GM23338 (cell line): Measurements from ENCODE around the gene GRIN1. TPM values are rescaled to one million over a fixed set of nuclear protein-coding genes. Genes with fewer than 3 reads are reported as not detected.

Experiments
- ATAC-seq: fragments of 200-7000 bp; cut with Tn5 transposase; 3 replicates; pipeline ENCODE4 v1.9.1; 2020
- DNase-seq: peaks from one replicate; pipeline ENCODE4 v3.0.0-alpha.2; 2015; ENCODE audit warnings: low spot score
- H2AFZ ChIP-seq: fragments of 200-600 bp; sonication (generic); 2 replicates; pipeline ENCODE4 v1.8.0; 2016; ENCODE audit warnings: antibody characterized with exemption, mild to moderate bottlenecking, moderate library complexity
- H3F3A ChIP-seq: fragments of 200-600 bp; sonication (generic); replicated peaks from 2 replicates; pipeline ENCODE4 v1.8.0; 2017; ENCODE audit warnings: antibody characterized with exemption, mixed run types, low read depth
- H3K27ac ChIP-seq: fragments of 200-600 bp; sonication (generic); 2 replicates; pipeline ENCODE4 v1.6.1; 2016; ENCODE audit warnings: low read depth
- H3K27me3 ChIP-seq: fragments of 200-600 bp; sonication (generic); 2 replicates; pipeline ENCODE4 v1.8.0; 2016; ENCODE audit warnings: mild to moderate bottlenecking, mixed run types, moderate library complexity; ENCODE audit not compliant: insufficient read depth
- H3K36me3 ChIP-seq: fragments of 200-600 bp; sonication (generic); 2 replicates; pipeline ENCODE4 v1.8.0; 2016; ENCODE audit warnings: mild to moderate bottlenecking; ENCODE audit not compliant: insufficient read depth
- H3K4me1 ChIP-seq: fragments of 200-600 bp; sonication (generic); 2 replicates; pipeline ENCODE4 v1.8.0; 2016; ENCODE audit warnings: mild to moderate bottlenecking, moderate library complexity; ENCODE audit not compliant: insufficient read depth
- H3K4me2 ChIP-seq: fragments of 200-600 bp; sonication (generic); 2 replicates; pipeline ENCODE4 v1.7.1; 2017; ENCODE audit warnings: mixed run types
- H3K4me3 ChIP-seq: fragments of 200-600 bp; sonication (generic); 2 replicates; pipeline ENCODE4 v1.6.1; 2016; ENCODE audit warnings: mixed run types
- H3K79me2 ChIP-seq: fragments of 200-600 bp; sonication (generic); replicated peaks from 2 replicates; pipeline ENCODE4 v1.8.0; 2017; ENCODE audit warnings: mild to moderate bottlenecking; ENCODE audit not compliant: insufficient read depth
- H3K9me2 ChIP-seq: fragments of 200-600 bp; sonication (generic); 2 replicates; pipeline ENCODE4 v1.8.0; 2017; ENCODE audit not compliant: insufficient read depth
- H4K20me1 ChIP-seq: fragments of 200-600 bp; sonication (generic); replicated peaks from 2 replicates; pipeline ENCODE4 v1.8.0; 2017; ENCODE audit warnings: mild to moderate bottlenecking; ENCODE audit not compliant: insufficient read depth
- H3K27ac Mint-ChIP-seq: 2 replicates; pipeline ENCODE4 v1.8.0; 2020; ENCODE audit warnings: inconsistent platforms, mild to moderate bottlenecking, moderate library complexity, mixed read lengths
- H3K27me3 Mint-ChIP-seq: 3 replicates; pipeline ENCODE4 v1.8.0; 2022; ENCODE audit warnings: low read depth, mild to moderate bottlenecking, moderate library complexity, mixed read lengths, inconsistent platforms; ENCODE audit not compliant: insufficient read depth, poor library complexity
- H3K36me3 Mint-ChIP-seq: 3 replicates; pipeline ENCODE4 v1.8.0; 2021; ENCODE audit warnings: low read depth, mild to moderate bottlenecking, inconsistent platforms, moderate library complexity, mixed read lengths
- H3K4me1 Mint-ChIP-seq: 3 replicates; pipeline ENCODE4 v1.8.0; 2020; ENCODE audit warnings: mild to moderate bottlenecking, inconsistent platforms, mixed read lengths
- H3K4me3 Mint-ChIP-seq: 3 replicates; pipeline ENCODE4 v1.8.0; 2021; ENCODE audit warnings: moderate library complexity, mild to moderate bottlenecking, inconsistent platforms, mixed read lengths
- H3K9me3 Mint-ChIP-seq: 3 replicates; pipeline ENCODE4 v1.8.0; 2020; ENCODE audit warnings: moderate library complexity, mild to moderate bottlenecking, inconsistent platforms, mixed read lengths
- CREB1 ChIP-seq: fragments of 250-450 bp; sonication (Bioruptor Pico); IDR thresholded peaks from 2 replicates; pipeline ENCODE4 v1.5.0; 2020; ENCODE audit warnings: low read depth, mild to moderate bottlenecking, moderate library complexity
- EZH2 ChIP-seq: fragments of 200-600 bp; sonication (generic); IDR thresholded peaks from one replicate; pipeline ENCODE4 v1.8.0; 2017; ENCODE audit warnings: antibody characterized with exemption, mild to moderate bottlenecking, low read depth; ENCODE audit not compliant: unreplicated experiment
- EZH2phosphoT487 ChIP-seq: fragments of 200-600 bp; sonication (generic); IDR thresholded peaks from one replicate; pipeline ENCODE4 v1.8.1; 2018; ENCODE audit warnings: antibody characterized with exemption; ENCODE audit not compliant: unreplicated experiment
- JUNB ChIP-seq: IDR thresholded peaks from one replicate; pipeline ENCODE4 v1.6.1; 2016; ENCODE audit warnings: antibody characterized with exemption; ENCODE audit not compliant: unreplicated experiment
- NANOG ChIP-seq: IDR thresholded peaks from 2 replicates; pipeline ENCODE4 v1.6.1; 2016; ENCODE audit warnings: antibody characterized with exemption, borderline replicate concordance
- REST ChIP-seq: IDR thresholded peaks from one replicate; pipeline ENCODE4 v1.6.1; 2018; ENCODE audit warnings: antibody characterized with exemption; ENCODE audit not compliant: unreplicated experiment
- STAT1 ChIP-seq: IDR thresholded peaks from one replicate; pipeline ENCODE4 v1.6.1; 2016; ENCODE audit warnings: antibody characterized with exemption; ENCODE audit not compliant: unreplicated experiment
- ZNF114 ChIP-seq: fragments of 250-450 bp; sonication (Bioruptor Pico); IDR thresholded peaks from 2 replicates; pipeline ENCODE4 v1.5.0; 2020; ENCODE audit warnings: mild to moderate bottlenecking, moderate library complexity
- ZNF331 ChIP-seq: fragments of 250-450 bp; sonication (Bioruptor Pico); IDR thresholded peaks from 2 replicates; pipeline ENCODE4 v1.5.0; 2020; ENCODE audit warnings: low read depth, mild to moderate bottlenecking, moderate library complexity
- polyA plus RNA-seq: library from polyadenylated mRNA; unstranded; fragments of >200 nt; fragmentation: Nextera tagmentation; extraction: Ambion mirVana; gene quantifications from 2 replicates; pipeline ENCODE4 v1.2.1, GENCODE V29; 2016
- total RNA-seq: library from RNA; depleted of rRNA; stranded (reverse); fragments of >200 nt; shearing (Covaris generic); gene quantifications from 2 replicates; pipeline ENCODE4 v1.2.3, GENCODE V29; 2014

The GRIN1 gene
- total and polyA plus RNA-seq, 2 experiments from 2014 or later: 2.7 to 5.5 TPM

GRCh38 chr9:137192448-137192780, 53.5 kb downstream of the GRIN1 start:
- H3K9me3 Mint-ChIP-seq: no peaks in the 10 kb centered on the region; the same call in 2 of the 3 replicates
- H3K79me2 ChIP-seq: peaks cover 36% of the 10 kb centered on the region
- no peaks in the 10 kb centered on the region; the same call in 1 of the 2 replicates for H4K20me1 ChIP-seq

GRCh38 chr9:137192859-137193258, 53.9 kb downstream of the GRIN1 start:
- peaks cover 5% of the 10 kb centered on the region for H3K36me3 Mint-ChIP-seq
- Histone ChIP-seq H3K9me2 (no peaks in the 10 kb centered on the region), H3K4me2 (no peak overlapping the region), H4K20me1 (no peaks in the 10 kb centered on the region; the same call in 1 of the 2 replicates), H2AFZ (no peak overlapping the region), H3K36me3 (no peaks in the 10 kb centered on the region), H3F3A (no peaks in the 10 kb centered on the region), H3K79me2 (peaks cover 36% of the 10 kb centered on the region), H3K4me1 (peaks cover 6% of the 10 kb centered on the region), H3K4me3 (no peak overlapping the region), H3K27ac (no peak overlapping the region), H3K27me3 (no peaks in the 10 kb centered on the region)
- H3K27ac Mint-ChIP-seq: no peak overlapping the region
- no peak for TF ChIP-seq REST
- TF ChIP-seq EZH2phosphoT487: no peak
- H3K27me3 Mint-ChIP-seq: peaks cover 8% of the 10 kb centered on the region
- no peak overlapping the region for H3K4me3 Mint-ChIP-seq
- ATAC-seq (no peak), DNase-seq (no peak)
- H3K4me1 Mint-ChIP-seq: peaks cover 13% of the 10 kb centered on the region
- H3K9me3 Mint-ChIP-seq: no peaks in the 10 kb centered on the region; the same call in 2 of the 3 replicates

More at GRCh38 chr9:137192448-137192780, 53.5 kb downstream of the GRIN1 start:
- Histone ChIP-seq H3K4me1 (peaks cover 11% of the 10 kb centered on the region), H3K4me3 (no peak overlapping the region), H3K36me3 (no peaks in the 10 kb centered on the region), H3K9me2 (no peaks in the 10 kb centered on the region), H3K4me2 (no peak overlapping the region), H3K27me3 (no peaks in the 10 kb centered on the region), H3F3A (0 out of 2 replicates have a peak, but pooled peaks cover 2% of the 10 kb centered on the region), H2AFZ (no peak overlapping the region), H3K27ac (no peak overlapping the region)
- peaks cover 12% of the 10 kb centered on the region for H3K27me3 Mint-ChIP-seq
- DNase-seq: no peak
- no peak overlapping the region for H3K27ac Mint-ChIP-seq
- H3K4me1 Mint-ChIP-seq: peaks cover 16% of the 10 kb centered on the region
- H3K36me3 Mint-ChIP-seq: peaks cover 5% of the 10 kb centered on the region
- no peak for ATAC-seq
- no peak overlapping the region for H3K4me3 Mint-ChIP-seq
- TF ChIP-seq REST (no peak), ZNF114 (CRISPR knock-in tag) (no peak), CREB1 (no peak), NANOG (no peak), EZH2 (no peak), STAT1 (no peak), JUNB (no peak), ZNF331 (CRISPR knock-in tag) (no peak), EZH2phosphoT487 (no peak)
